A673 (cell line): ENCODE measurements around the gene GJB4.

ENCODE experiments used
- EZH2 ChIP-seq: fragments of 200-600 bp; sonication (generic); IDR thresholded peaks from 2 replicates; pipeline ENCODE4 v1.6.1; 2017; ENCODE audit warnings: borderline replicate concordance, low read depth, mild to moderate bottlenecking, mixed read lengths, antibody characterized with exemption, low read length; ENCODE audit not compliant: poor library complexity, severe bottlenecking
- TF ChIP-seq, protein P1 (sequence below): fragments of 300-800, 200-600 bp; sonication (generic); conservative IDR thresholded peaks from 2 replicates; pipeline ENCODE4 v1.5.1; 2017; ENCODE audit warnings: low read depth, mild to moderate bottlenecking, antibody characterized with exemption, low read length, moderate library complexity, mixed read lengths

DNA sequence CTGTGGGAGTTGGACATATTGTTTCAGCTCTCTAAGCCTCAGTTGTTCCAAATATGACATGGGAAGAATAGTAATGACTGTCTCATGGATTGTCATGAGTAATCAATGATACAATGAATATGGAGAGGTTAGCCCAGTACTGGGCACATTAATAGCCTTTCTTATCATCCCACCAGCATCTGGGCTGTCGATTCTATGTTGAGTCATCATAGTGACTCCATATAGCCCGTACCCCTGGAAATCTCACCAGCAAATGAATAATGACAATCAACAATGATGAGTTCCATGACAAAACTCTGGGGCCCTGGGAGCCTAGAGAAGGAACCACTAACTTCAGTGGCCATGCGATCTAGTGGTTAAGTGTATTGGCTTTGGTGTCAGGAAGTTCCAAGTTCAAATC is 44.4 kb upstream of the GJB4 start:
- no peak for TF ChIP-seq EZH2
- TF ChIP-seq, protein P1, sequence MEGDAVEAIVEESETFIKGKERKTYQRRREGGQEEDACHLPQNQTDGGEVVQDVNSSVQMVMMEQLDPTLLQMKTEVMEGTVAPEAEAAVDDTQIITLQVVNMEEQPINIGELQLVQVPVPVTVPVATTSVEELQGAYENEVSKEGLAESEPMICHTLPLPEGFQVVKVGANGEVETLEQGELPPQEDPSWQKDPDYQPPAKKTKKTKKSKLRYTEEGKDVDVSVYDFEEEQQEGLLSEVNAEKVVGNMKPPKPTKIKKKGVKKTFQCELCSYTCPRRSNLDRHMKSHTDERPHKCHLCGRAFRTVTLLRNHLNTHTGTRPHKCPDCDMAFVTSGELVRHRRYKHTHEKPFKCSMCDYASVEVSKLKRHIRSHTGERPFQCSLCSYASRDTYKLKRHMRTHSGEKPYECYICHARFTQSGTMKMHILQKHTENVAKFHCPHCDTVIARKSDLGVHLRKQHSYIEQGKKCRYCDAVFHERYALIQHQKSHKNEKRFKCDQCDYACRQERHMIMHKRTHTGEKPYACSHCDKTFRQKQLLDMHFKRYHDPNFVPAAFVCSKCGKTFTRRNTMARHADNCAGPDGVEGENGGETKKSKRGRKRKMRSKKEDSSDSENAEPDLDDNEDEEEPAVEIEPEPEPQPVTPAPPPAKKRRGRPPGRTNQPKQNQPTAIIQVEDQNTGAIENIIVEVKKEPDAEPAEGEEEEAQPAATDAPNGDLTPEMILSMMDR: no peak
